B cell (primary cell): ENCODE data around the gene ERC2. TPM values are rescaled to one million over a fixed set of nuclear protein-coding genes. Genes with fewer than 3 reads are reported as not detected.

Source experiments
- ATAC-seq: fragments of 200-7000 bp; cut with Tn5 transposase; one replicate; pipeline ENCODE4 v1.10.0; 2021; ENCODE audit warnings: low read depth, mild to moderate bottlenecking, moderate number of reproducible peaks, moderate library complexity
- CTCF ChIA-PET: fragments of 350-600 bp; sonication (Branson Sonifier 250); formaldehyde crosslinking; loops from one replicate; lab custom pipeline; 2021; ENCODE audit warnings: antibody characterized with exemption, inconsistent platforms; lab: Charles Lee
- POLR2A ChIA-PET: fragments of 350-600 bp; sonication (Branson Sonifier 250); formaldehyde crosslinking; loops from one replicate; lab custom pipeline; 2021; ENCODE audit warnings: antibody characterized with exemption; lab: Charles Lee
- DNase-seq: peaks from one replicate; pipeline ENCODE4 v3.0.0; 2013
- H2AFZ ChIP-seq: 2 replicates; pipeline ENCODE4 v1.6.1; 2012; ENCODE audit warnings: mild to moderate bottlenecking, low read depth, low read length; ENCODE audit not compliant: insufficient read depth, poor library complexity, severe bottlenecking
- H3K27ac ChIP-seq, 2 donors: 1 replicate in 1 of 2; 2 replicates in 1 of 2; pipeline ENCODE4 v1.5.1; 2012 to 2013; ENCODE audit warnings: low read length in 2 of 2, mild to moderate bottlenecking in 2 of 2, moderate library complexity in 1 of 2
- H3K27me3 ChIP-seq, 4 experiments: fragments of 200-600 bp in 1 of 4; sonication (generic) in 1 of 4; replicated peaks in 1 of 4; 1 replicate in 2 of 4; 2 replicates in 2 of 4; pipeline versions ENCODE4 v1.6.1 to v1.7.0; 2013 to 2016; ENCODE audit warnings: low read length in 3 of 4, mild to moderate bottlenecking in 2 of 4, mixed read lengths in 1 of 4, moderate library complexity in 1 of 4; ENCODE audit not compliant: insufficient read depth in 4 of 4, control insufficient read depth in 3 of 4; ENCODE audit errors: control extremely low read depth in 1 of 4
- H3K36me3 ChIP-seq, 2 experiments: replicated peaks in 1 of 2; 1 replicate in 1 of 2; 2 replicates in 1 of 2; pipeline versions ENCODE4 v1.6.1 to v1.7.1; 2013; ENCODE audit warnings: low read length in 1 of 2; ENCODE audit not compliant: insufficient read depth in 2 of 2, control insufficient read depth in 1 of 2; ENCODE audit errors: control extremely low read depth in 1 of 2, extremely low read depth in 1 of 2
- H3K4me1 ChIP-seq, 2 donors: fragments of 200-600 bp in 1 of 2; sonication (generic) in 1 of 2; 1 replicate in 1 of 2; 2 replicates in 1 of 2; pipeline versions ENCODE4 v1.5.1 to v1.6.1; 2013 to 2017; ENCODE audit warnings: low read length in 2 of 2; ENCODE audit not compliant: control insufficient read depth in 2 of 2, insufficient read depth in 2 of 2
- H3K4me2 ChIP-seq: replicated peaks from 2 replicates; pipeline ENCODE3; 2012; ENCODE audit warnings: mild to moderate bottlenecking, low read depth, low read length; ENCODE audit not compliant: poor library complexity, severe bottlenecking
- H3K4me3 ChIP-seq, 5 experiments: fragments of 200-600 bp in 1 of 5; sonication (generic) in 1 of 5; 1 replicate in 3 of 5; 2 replicates in 2 of 5; pipeline versions ENCODE4 v1.5.1 to v1.7.0; 2011 to 2016; ENCODE audit warnings: low read length in 4 of 5, mild to moderate bottlenecking in 4 of 5, low read depth in 2 of 5, control low read depth in 1 of 5, moderate library complexity in 1 of 5; ENCODE audit not compliant: insufficient read depth in 1 of 5; ENCODE audit errors: control extremely low read depth in 1 of 5, extremely low read depth in 1 of 5
- H3K79me2 ChIP-seq: fragments of 200-600 bp; sonication (generic); one replicate; pipeline ENCODE4 v1.6.0; 2016; ENCODE audit warnings: low read length; ENCODE audit not compliant: control insufficient read depth, insufficient read depth
- H3K9ac ChIP-seq: fragments of 200-600 bp; sonication (generic); 2 replicates; pipeline ENCODE4 v1.6.1; 2017; ENCODE audit warnings: mild to moderate bottlenecking, low read length, moderate library complexity
- H3K9me3 ChIP-seq, 3 donors: one replicate each; pipeline versions ENCODE4 v1.6.1 to v1.7.1; 2013; ENCODE audit warnings: low read length in 2 of 3; ENCODE audit not compliant: control insufficient read depth in 2 of 3, insufficient read depth in 1 of 3; ENCODE audit errors: control extremely low read depth in 1 of 3
- H4K20me1 ChIP-seq: 2 replicates; pipeline ENCODE4 v1.6.0; 2012; ENCODE audit warnings: mild to moderate bottlenecking, low read length; ENCODE audit not compliant: insufficient read depth, control insufficient read depth, poor library complexity, severe bottlenecking
- H3K27ac Mint-ChIP-seq: one replicate; pipeline ENCODE4 v1.8.0; 2021; ENCODE audit warnings: mixed read lengths
- H3K27me3 Mint-ChIP-seq: one replicate; pipeline ENCODE4 v1.8.0; 2021; ENCODE audit warnings: mixed read lengths
- H3K4me1 Mint-ChIP-seq: one replicate; pipeline ENCODE4 v1.8.0; 2021; ENCODE audit warnings: mixed read lengths
- H3K4me3 Mint-ChIP-seq: one replicate; pipeline ENCODE4 v1.8.0; 2021; ENCODE audit warnings: mixed read lengths
- H3K9me3 Mint-ChIP-seq: one replicate; pipeline ENCODE4 v1.8.0; 2022; ENCODE audit warnings: mixed read lengths; ENCODE audit not compliant: insufficient read depth
- CTCF ChIP-seq: fragments of 200-600 bp; IDR thresholded peaks from one replicate; pipeline ENCODE4 v1.8.0; 2022; ENCODE audit warnings: antibody characterized with exemption, mild to moderate bottlenecking
- EZH2 ChIP-seq: IDR thresholded peaks from 2 replicates; pipeline ENCODE4 v1.6.1; 2012; ENCODE audit warnings: borderline replicate concordance, low read depth, mild to moderate bottlenecking, moderate library complexity, low read length; ENCODE audit not compliant: insufficient read depth, poor library complexity, severe bottlenecking
- WGBS: methylation state at CpG from one replicate; pipeline ENCODE4 v1.1.5; 2013; ENCODE audit warnings: missing lambda C conversion rate; ENCODE audit not compliant: insufficient coverage; 5-methylcytosine and 5-hydroxymethylcytosine counted together
- intact Hi-C: fragments of 100-400 bp; cut with micrococcal nuclease; formaldehyde crosslinking; loops from one replicate; pipeline ENCODE4 v1.10.0; 2022
- polyA plus RNA-seq: library from polyadenylated mRNA; depleted of rRNA; stranded (reverse); fragments of >200 nt; gene quantifications from 2 replicates; pipeline ENCODE4 v1.2.3, GENCODE V29; 2012
- total RNA-seq, 2 donors: library from RNA; stranded (reverse); fragments of 120-200 nt in 1 of 2; gene quantifications; 1 replicate in 1 of 2; 2 replicates in 1 of 2; pipeline versions ENCODE4 v1.2.3 to v1.2.4, GENCODE V29; 2013 to 2022

Gene ERC2
- total and polyA plus RNA-seq, 2 donors (not counting 1 experiment from before 2014, with no cell fraction given): not detected

DNA sequence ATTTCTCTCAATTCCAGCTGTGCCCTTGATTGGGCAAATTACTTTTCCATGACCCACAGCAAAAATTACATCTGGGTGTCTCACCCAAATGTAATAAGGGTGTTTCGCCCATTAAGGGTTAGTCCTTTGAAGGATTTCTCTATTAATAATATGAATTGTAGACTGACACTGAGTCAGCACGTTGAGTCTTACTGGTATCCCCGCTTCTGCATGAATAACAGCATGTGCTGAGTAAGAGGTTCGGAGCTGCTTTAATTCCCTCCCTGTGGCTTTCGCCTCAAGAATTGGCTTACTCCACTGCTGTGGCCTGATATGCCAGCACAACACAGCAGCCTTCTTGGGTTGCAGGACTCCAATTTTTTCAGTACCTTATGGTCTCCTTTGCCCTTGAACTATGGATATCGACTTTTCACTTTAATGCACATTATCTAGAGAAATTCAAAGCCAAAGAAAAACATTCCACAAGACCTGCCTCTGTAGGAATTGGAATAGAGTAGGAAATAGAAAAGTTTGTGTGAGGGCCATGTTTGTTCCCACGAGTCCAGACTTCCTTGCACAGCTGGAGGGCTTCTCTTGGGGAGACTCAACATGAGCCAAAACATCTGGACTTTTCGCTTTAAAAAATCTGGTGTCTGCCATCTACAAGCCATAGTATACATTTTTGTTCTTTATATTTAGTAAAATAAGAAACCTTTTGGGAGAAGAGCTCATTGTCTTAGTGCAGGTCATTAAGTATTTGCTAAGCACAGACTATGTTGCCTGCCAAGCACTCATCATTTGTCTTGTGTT is 20.7 kb upstream of the ERC2 start:
- H3K4me2 ChIP-seq: no peak overlapping the region
- Mint-ChIP-seq H3K4me3 (no peak overlapping the region), H3K4me1 (no peaks in the 10 kb centered on the region), H3K9me3 (no peaks in the 10 kb centered on the region), H3K27me3 (peaks cover 10% of the 10 kb centered on the region), H3K27ac (no peak overlapping the region)
- WGBS: 72% methylated on average over 5 of the region's 8 CpGs
- no peak overlapping the region for H3K9ac ChIP-seq
- intact Hi-C loops: no loop called here
- H3K36me3 ChIP-seq: no peaks in the 10 kb centered on the region
- no peak for DNase-seq
- H3K4me3 ChIP-seq: no peak overlapping the region
- CTCF ChIA-PET: interaction anchor here (0.8 kb wide), 1 partner anchor 9 kb away, joined by 3 read pairs; no protein-coding TSS in a partner anchor
- H3K4me1 ChIP-seq: no peaks in the 10 kb centered on the region
- no peak overlapping the region for H2AFZ ChIP-seq
- POLR2A ChIA-PET: no interaction called here
- H3K79me2 ChIP-seq: no peaks in the 10 kb centered on the region
- ATAC-seq: no peak
- H3K27me3 ChIP-seq: no peaks in the 10 kb centered on the region
- H3K27ac ChIP-seq: no peak overlapping the region
- TF ChIP-seq CTCF: no peak
- no peak for TF ChIP-seq EZH2
- H4K20me1 ChIP-seq: no peaks in the 10 kb centered on the region
- H3K9me3 ChIP-seq: peaks cover 0 to under 1% (median 0%) of the 10 kb centered on the region in 3 donors

GRCh38 chr3:56484525-56485032 is 16.3 kb upstream of the ERC2 start:
- H3K27ac Mint-ChIP-seq: no peak overlapping the region
- H3K4me1 Mint-ChIP-seq: no peaks in the 10 kb centered on the region
- H3K27me3 ChIP-seq: no peaks in the 10 kb centered on the region
- no peaks in the 10 kb centered on the region for H3K36me3 ChIP-seq
- no peak overlapping the region for H3K4me3 ChIP-seq
- no peaks in the 10 kb centered on the region for H3K79me2 ChIP-seq
- ChIA-PET CTCF (interaction anchor here (2.8 kb wide), 1 partner anchor 10 kb away, joined by 11 read pairs; no protein-coding TSS in a partner anchor), POLR2A (no interaction called here)
- no CpG with 5 or more reads among the region's 2 CpGs for WGBS
- no peaks in the 10 kb centered on the region for H4K20me1 ChIP-seq
- TF ChIP-seq CTCF: no peak
- no peak for TF ChIP-seq EZH2
- ATAC-seq: no peak
- no peaks in the 10 kb centered on the region for H3K9me3 ChIP-seq
- no peak overlapping the region for H3K27ac ChIP-seq
- intact Hi-C loops: no loop called here
- peaks cover 13% of the 10 kb centered on the region for H3K27me3 Mint-ChIP-seq
- H3K9ac ChIP-seq: no peak overlapping the region
- H3K4me1 ChIP-seq: no peaks in the 10 kb centered on the region
- no peak for DNase-seq
- H3K4me2 ChIP-seq: no peak overlapping the region
- H3K4me3 Mint-ChIP-seq: no peak overlapping the region
- no peak overlapping the region for H2AFZ ChIP-seq
- no peaks in the 10 kb centered on the region for H3K9me3 Mint-ChIP-seq
